Measurements from ENCODE around the gene GRAMD1B.

- TF ChIP-seq CTCF (IDR thresholded peaks at IDR 0.05) = no peak
- TF ChIP-seq POLR2A (IDR thresholded peaks at IDR 0.05) = no peak
These were observed 53.4 kb downstream of the GRAMD1B start for GRCh38 chr11:123483466-123483865.
